DND-41 (cell line): ENCODE measurements around the gene CCDC174.

Experiments used
- ATAC-seq: fragments of 200-7000 bp; cut with Tn5 transposase; 3 replicates; pipeline ENCODE4 v1.9.1; 2021; ENCODE audit warnings: low read depth; ENCODE audit not compliant: insufficient read depth
- DNase-seq: peaks from one replicate; pipeline ENCODE4 v3.0.0-alpha.2; 2020
- H2AFZ ChIP-seq: 2 replicates; pipeline ENCODE4 v1.6.0; 2012; ENCODE audit warnings: low read depth, low read length
- H3K27ac ChIP-seq: 2 replicates; pipeline ENCODE4 v1.5.1; 2012; ENCODE audit warnings: low read length, inconsistent platforms
- H3K27me3 ChIP-seq: fragments of 200-600 bp; sonication (generic); 2 replicates; pipeline ENCODE4 v1.6.0; 2012; ENCODE audit warnings: low read length, mild to moderate bottlenecking, inconsistent platforms; ENCODE audit not compliant: insufficient read depth, poor library complexity
- H3K36me3 ChIP-seq: 2 replicates; pipeline ENCODE4 v1.5.1; 2012; ENCODE audit warnings: low read length, inconsistent platforms; ENCODE audit not compliant: insufficient read depth
- H3K4me1 ChIP-seq: 2 replicates; pipeline ENCODE4 v1.5.1; 2012; ENCODE audit warnings: mild to moderate bottlenecking, low read length; ENCODE audit not compliant: insufficient read depth
- H3K4me2 ChIP-seq: 2 replicates; pipeline ENCODE4 v1.6.0; 2012; ENCODE audit warnings: mild to moderate bottlenecking, moderate library complexity, low read length, inconsistent platforms; ENCODE audit not compliant: insufficient read depth
- H3K4me3 ChIP-seq, 2 experiments: fragments of 200-600 bp in 1 of 2; shearing (Covaris generic) in 1 of 2; 2 replicates each; pipeline ENCODE4 v1.5.1; 2012 to 2016; ENCODE audit warnings: inconsistent platforms in 2 of 2, low read length in 2 of 2, mild to moderate bottlenecking in 2 of 2, low read depth in 1 of 2, moderate library complexity in 1 of 2
- H3K79me2 ChIP-seq: 2 replicates; pipeline ENCODE4 v1.6.0; 2012; ENCODE audit warnings: low read length, inconsistent platforms; ENCODE audit not compliant: insufficient read depth
- H3K9ac ChIP-seq: 2 replicates; pipeline ENCODE4 v1.6.0; 2012; ENCODE audit warnings: low read depth, mild to moderate bottlenecking, inconsistent platforms, low read length, moderate library complexity
- H3K9me3 ChIP-seq: 2 replicates; pipeline ENCODE4 v1.5.1; 2012; ENCODE audit warnings: low read length, moderate library complexity, mild to moderate bottlenecking, inconsistent platforms; ENCODE audit not compliant: insufficient read depth, severe bottlenecking
- H4K20me1 ChIP-seq: 2 replicates; pipeline ENCODE4 v1.6.0; 2012; ENCODE audit warnings: low read length; ENCODE audit not compliant: insufficient read depth
- CTCF ChIP-seq: IDR thresholded peaks from 2 replicates; pipeline ENCODE4 v1.5.1; 2012; ENCODE audit warnings: borderline replicate concordance, low read length, moderate library complexity, mild to moderate bottlenecking; ENCODE audit not compliant: poor library complexity, severe bottlenecking; ENCODE audit errors: extremely low read depth
- EZH2 ChIP-seq: IDR thresholded peaks from 3 replicates; pipeline ENCODE4 v1.6.1; 2012; ENCODE audit warnings: borderline replicate concordance, low read depth, mild to moderate bottlenecking, moderate library complexity, low read length, inconsistent platforms; ENCODE audit not compliant: severe bottlenecking

Gene CCDC174

GRCh38 chr3:14617508-14618023, 34.0 kb upstream of the CCDC174 start:
- no peak overlapping the region for H3K9ac ChIP-seq
- DNase-seq = no peak
- H3K4me1 ChIP-seq = no peaks in the 10 kb centered on the region
- no peak overlapping the region for H3K4me3 ChIP-seq
- H2AFZ ChIP-seq = no peak overlapping the region
- no peak overlapping the region for H3K4me2 ChIP-seq
- H3K9me3 ChIP-seq = no peaks in the 10 kb centered on the region
- no peak overlapping the region for H3K27ac ChIP-seq
- H3K79me2 ChIP-seq = no peaks in the 10 kb centered on the region
- no peak for ATAC-seq
- peaks cover 3% of the 10 kb centered on the region; the same call in 1 of the 2 replicates for H4K20me1 ChIP-seq
- no peak for TF ChIP-seq CTCF
- TF ChIP-seq EZH2 = no peak
- peaks cover 10% of the 10 kb centered on the region for H3K27me3 ChIP-seq
- H3K36me3 ChIP-seq = no peaks in the 10 kb centered on the region

DNA sequence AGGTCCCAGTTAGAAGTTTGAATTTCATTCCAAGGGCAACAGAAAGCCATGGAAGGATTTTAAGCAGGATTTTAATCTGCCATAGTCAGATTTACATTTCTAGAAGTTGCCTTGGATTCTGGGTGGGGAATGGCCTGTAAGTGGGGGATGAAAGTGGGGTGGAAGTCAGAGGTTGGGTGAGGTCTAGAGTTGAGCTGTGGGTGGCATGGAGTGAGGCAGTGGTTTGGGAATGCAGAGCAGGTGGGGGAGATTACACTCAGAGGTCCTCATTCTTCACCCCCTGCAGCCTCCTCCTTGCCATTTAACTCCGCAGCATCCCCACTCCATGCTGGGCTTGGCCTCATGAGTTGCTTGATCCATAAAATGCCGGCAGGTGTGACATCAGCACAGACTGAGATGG, 32.0 kb upstream of the CCDC174 start:
- H3K27ac ChIP-seq = no peak overlapping the region
- no peaks in the 10 kb centered on the region for H3K36me3 ChIP-seq
- no peak overlapping the region for H3K4me3 ChIP-seq
- no peaks in the 10 kb centered on the region for H3K79me2 ChIP-seq
- no peaks in the 10 kb centered on the region for H3K4me1 ChIP-seq
- H3K9me3 ChIP-seq = no peaks in the 10 kb centered on the region
- H2AFZ ChIP-seq = no peak overlapping the region
- TF ChIP-seq EZH2 = no peak
- no peak overlapping the region for H3K9ac ChIP-seq
- peaks cover 3% of the 10 kb centered on the region; the same call in 1 of the 2 replicates for H4K20me1 ChIP-seq
- peaks cover 17% of the 10 kb centered on the region for H3K27me3 ChIP-seq
- no peak for ATAC-seq
- H3K4me2 ChIP-seq = no peak overlapping the region
- no peak for DNase-seq

DNA sequence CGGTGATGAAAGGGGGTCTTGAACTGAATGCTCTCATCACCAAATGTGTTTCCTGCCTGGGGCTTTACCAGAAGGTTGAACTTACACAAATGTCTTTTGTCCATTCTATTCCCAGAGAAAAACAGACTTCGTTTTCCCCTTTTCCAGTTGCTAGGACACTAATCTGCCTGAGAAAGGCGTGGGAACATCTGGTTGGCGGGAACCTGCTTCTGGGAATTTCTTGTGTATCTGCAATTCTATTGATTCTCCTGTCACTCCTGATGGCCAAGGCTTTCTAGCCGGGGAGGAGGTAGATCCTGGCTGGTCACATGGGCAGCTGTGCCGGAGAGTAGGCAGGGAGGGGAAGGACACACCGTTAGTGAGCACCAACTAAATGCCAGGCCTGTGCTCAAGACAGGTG, 31.1 kb upstream of the CCDC174 start:
- DNase-seq (no peak), ATAC-seq (no peak)
- H3K4me2 ChIP-seq = no peak overlapping the region
- H3K36me3 ChIP-seq = no peaks in the 10 kb centered on the region
- no peaks in the 10 kb centered on the region for H3K79me2 ChIP-seq
- H4K20me1 ChIP-seq = peaks cover 3% of the 10 kb centered on the region; the same call in 1 of the 2 replicates
- no peaks in the 10 kb centered on the region for H3K9me3 ChIP-seq
- TF ChIP-seq EZH2 (no peak), CTCF (no peak)
- H3K27ac ChIP-seq = no peak overlapping the region
- no peak overlapping the region for H3K4me3 ChIP-seq
- no peak overlapping the region for H2AFZ ChIP-seq
- H3K9ac ChIP-seq = no peak overlapping the region
- H3K27me3 ChIP-seq = peaks cover 20% of the 10 kb centered on the region
- H3K4me1 ChIP-seq = no peaks in the 10 kb centered on the region

GRCh38 chr3:14621093-14621492, 30.5 kb upstream of the CCDC174 start:
- no peak overlapping the region for H3K4me3 ChIP-seq
- TF ChIP-seq CTCF (no peak), EZH2 (no peak)
- H2AFZ ChIP-seq = no peak overlapping the region
- H4K20me1 ChIP-seq = peaks cover 3% of the 10 kb centered on the region; the same call in 1 of the 2 replicates
- H3K4me2 ChIP-seq = no peak overlapping the region
- no peaks in the 10 kb centered on the region for H3K9me3 ChIP-seq
- no peak overlapping the region for H3K27ac ChIP-seq
- no peaks in the 10 kb centered on the region for H3K4me1 ChIP-seq
- no peaks in the 10 kb centered on the region for H3K36me3 ChIP-seq
- H3K27me3 ChIP-seq = peaks cover 16% of the 10 kb centered on the region
- H3K9ac ChIP-seq = no peak overlapping the region
- no peak for ATAC-seq
- DNase-seq = no peak
- no peaks in the 10 kb centered on the region for H3K79me2 ChIP-seq
